ENCODE measurements around the gene CDC42EP3.

The CDC42EP3 gene

DNA sequence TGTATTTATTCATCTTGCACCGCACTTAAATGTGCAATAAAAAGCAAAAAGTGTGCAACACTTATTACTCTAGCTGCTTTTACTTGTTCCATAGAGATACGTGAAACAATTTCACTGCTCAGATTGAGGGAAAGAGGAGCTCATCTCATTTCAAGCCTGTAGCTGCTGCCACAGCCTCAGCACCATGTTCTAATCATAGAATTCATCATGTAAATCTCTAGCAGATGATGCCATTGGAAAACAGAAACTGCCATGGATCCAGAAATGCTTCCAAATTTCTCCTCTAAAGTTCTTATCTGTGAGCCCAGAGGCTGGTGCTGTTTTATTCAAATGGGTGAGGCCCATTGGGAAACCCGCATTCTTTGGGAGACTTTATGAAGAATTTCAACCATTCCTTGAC lies 2.0 kb downstream of the CDC42EP3 start:
- DNase-seq (ENCODE audit: low spot score) = no peak
- in situ Hi-C loops (cut with MboI; ENCODE audit: low pct_unique_long_range_greater_than_20kb, low sequenced_read_pairs, unreplicated experiment) = no loop called here
- TF ChIP-seq, protein P1, sequence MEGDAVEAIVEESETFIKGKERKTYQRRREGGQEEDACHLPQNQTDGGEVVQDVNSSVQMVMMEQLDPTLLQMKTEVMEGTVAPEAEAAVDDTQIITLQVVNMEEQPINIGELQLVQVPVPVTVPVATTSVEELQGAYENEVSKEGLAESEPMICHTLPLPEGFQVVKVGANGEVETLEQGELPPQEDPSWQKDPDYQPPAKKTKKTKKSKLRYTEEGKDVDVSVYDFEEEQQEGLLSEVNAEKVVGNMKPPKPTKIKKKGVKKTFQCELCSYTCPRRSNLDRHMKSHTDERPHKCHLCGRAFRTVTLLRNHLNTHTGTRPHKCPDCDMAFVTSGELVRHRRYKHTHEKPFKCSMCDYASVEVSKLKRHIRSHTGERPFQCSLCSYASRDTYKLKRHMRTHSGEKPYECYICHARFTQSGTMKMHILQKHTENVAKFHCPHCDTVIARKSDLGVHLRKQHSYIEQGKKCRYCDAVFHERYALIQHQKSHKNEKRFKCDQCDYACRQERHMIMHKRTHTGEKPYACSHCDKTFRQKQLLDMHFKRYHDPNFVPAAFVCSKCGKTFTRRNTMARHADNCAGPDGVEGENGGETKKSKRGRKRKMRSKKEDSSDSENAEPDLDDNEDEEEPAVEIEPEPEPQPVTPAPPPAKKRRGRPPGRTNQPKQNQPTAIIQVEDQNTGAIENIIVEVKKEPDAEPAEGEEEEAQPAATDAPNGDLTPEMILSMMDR (IDR thresholded peaks at IDR 0.05; ENCODE audit: extremely low read depth, insufficient read depth, missing control alignments) = no peak

DNA sequence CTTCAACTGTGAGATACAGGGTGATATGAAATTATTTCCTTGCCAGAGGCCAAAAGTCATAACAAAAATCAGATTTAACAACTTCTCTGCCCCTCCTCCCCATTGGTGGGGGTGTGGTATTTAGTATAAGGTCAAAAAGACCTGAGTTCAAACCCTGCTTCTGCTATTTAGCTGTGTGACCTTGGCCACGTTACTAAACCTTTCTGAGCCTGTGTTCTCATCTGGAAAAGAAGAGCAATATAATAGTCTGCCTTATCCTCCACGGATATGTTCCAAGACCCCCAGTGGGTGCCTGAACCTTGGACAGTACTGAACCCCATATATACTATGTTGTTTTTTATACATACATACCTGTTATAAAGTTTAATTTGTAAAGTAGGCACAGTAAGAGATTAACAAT lies 3.7 kb downstream of the CDC42EP3 start:
- no peak for DNase-seq (ENCODE audit: low spot score)
- in situ Hi-C loops (cut with MboI; ENCODE audit: low pct_unique_long_range_greater_than_20kb, low sequenced_read_pairs, unreplicated experiment) = no loop called here
- TF ChIP-seq, protein P1 (IDR thresholded peaks at IDR 0.05; ENCODE audit: extremely low read depth, insufficient read depth, missing control alignments) = no peak

DNA sequence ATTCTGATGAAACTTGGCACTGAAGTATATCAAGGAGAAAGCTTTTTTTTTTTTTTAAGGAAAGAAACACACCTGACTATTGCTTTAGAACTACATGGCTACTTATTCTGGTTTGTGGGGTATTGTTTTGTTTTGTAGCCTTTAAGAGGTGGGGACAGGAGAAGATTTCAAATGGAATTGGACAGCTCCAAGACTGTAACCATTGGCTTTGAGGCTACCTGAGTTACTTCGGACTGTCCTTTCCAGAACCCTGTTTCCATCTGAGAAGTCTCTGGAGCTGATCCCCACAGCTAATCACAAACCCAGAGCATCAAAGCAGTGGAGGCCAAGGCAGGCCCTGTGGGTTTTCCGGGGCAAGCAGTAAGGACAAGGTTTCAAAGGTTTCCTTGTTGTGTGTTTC lies 4.7 kb downstream of the CDC42EP3 start:
- DNase-seq (ENCODE audit: low spot score) = no peak
- in situ Hi-C loops (cut with MboI; ENCODE audit: low pct_unique_long_range_greater_than_20kb, low sequenced_read_pairs, unreplicated experiment) = no loop called here
- TF ChIP-seq, protein P1 (IDR thresholded peaks at IDR 0.05; ENCODE audit: extremely low read depth, insufficient read depth, missing control alignments) = no peak

DNA sequence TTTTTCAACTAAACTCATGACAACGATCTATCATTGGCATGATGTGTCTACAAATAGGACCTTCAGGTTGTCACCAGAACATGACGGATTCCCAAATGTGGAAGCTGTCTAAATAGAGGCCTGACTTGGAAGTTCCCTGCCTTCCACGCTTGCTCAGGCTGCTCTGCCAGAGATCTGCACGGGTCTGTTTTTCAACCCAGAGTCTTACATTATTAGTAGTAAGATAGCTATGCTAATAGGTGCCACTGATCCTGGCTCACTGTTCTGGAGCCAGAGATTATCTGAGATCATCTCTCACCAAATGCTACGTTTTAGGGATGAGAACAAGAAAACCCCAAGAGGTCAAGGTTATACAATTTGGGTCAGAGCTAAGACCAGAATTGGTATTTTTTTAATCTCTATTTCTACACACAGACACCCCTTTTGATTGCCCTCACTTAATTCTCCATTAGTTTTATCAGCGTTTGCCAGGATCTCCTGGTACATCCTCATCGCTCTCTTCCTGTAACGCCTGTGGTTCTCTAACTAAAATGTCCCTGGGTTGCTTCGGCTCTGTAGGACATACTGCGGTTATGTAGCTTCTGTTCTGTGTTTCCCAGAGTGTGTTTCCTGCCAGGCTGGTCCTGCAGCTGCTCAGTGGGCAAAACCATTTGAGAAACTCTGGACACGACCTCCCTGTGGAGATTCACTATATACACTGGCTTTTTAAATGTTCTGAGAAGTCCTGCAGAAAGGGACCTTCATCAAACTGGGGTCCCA lies 5.7 kb downstream of the CDC42EP3 start:
- DNase-seq (ENCODE audit: low spot score) = no peak
- TF ChIP-seq, protein P1 (IDR thresholded peaks at IDR 0.05; ENCODE audit: extremely low read depth, insufficient read depth, missing control alignments) = no peak
- in situ Hi-C loops (cut with MboI; ENCODE audit: low pct_unique_long_range_greater_than_20kb, low sequenced_read_pairs, unreplicated experiment) = no loop called here

DNA sequence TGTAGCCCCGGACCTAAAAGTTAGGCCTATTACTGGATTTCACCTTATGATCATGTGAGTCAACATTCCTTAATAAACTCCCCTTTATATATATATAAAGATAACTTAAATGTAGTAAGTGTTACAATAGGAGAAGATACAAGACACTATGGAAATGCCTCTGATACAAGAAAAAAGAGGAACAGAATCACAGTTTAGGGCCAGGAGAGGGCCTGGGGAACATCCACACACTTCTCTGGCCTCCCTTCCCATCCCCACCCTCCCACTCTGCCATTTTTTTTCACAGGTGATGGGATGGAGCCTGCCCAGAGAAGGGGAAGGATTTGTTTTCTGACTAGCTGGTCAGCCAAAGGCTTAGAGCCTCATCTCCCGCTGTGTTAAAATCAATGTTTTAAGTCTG lies 6.4 kb downstream of the CDC42EP3 start:
- TF ChIP-seq, protein P1 (IDR thresholded peaks at IDR 0.05; ENCODE audit: extremely low read depth, insufficient read depth, missing control alignments) = no peak
- in situ Hi-C loops (cut with MboI; ENCODE audit: low pct_unique_long_range_greater_than_20kb, low sequenced_read_pairs, unreplicated experiment) = no loop called here
- no peak for DNase-seq (ENCODE audit: low spot score)

DNA sequence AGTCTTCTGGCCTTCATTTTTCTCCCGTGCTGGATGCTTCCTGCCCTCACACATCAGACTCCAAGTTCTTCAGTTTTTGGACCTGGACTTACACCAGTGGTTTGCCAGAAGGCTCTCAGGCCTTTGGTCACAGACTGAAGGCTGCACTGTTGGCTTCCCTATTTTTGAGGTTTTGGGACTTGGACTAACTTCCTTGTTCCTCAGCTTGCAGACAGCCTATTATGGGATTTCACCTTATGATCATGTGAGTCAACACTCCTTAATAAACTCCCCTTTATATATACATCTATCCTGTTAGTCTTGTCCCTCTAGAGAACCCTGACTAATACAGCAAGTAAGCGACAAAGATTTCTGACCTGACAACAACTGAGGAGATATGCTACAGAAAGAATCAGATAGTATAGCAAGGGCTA lies 7.2 kb downstream of the CDC42EP3 start:
- in situ Hi-C loops (cut with MboI; ENCODE audit: low pct_unique_long_range_greater_than_20kb, low sequenced_read_pairs, unreplicated experiment) = no loop called here

More for the DNA sequence above, 7.2 kb downstream of the CDC42EP3 start:
- TF ChIP-seq, protein P1 (IDR thresholded peaks at IDR 0.05; ENCODE audit: extremely low read depth, insufficient read depth, missing control alignments) = no peak
- no peak for DNase-seq (ENCODE audit: low spot score)
